IMR-90 (cell line): ENCODE measurements around the gene CPNE4. TPM values are rescaled to one million over a fixed set of nuclear protein-coding genes. Genes with fewer than 3 reads are reported as not detected.

ENCODE experiments used
- ATAC-seq: fragments of 200-7000 bp; cut with Tn5 transposase; 2 replicates; pipeline ENCODE4 v1.9.1; 2020; ENCODE audit warnings: low read depth, mild to moderate bottlenecking, moderate library complexity
- BruUV-seq: library from RNA; stranded (reverse); fragments of 400-500 nt; replicated peaks from 2 replicates; lab custom pipeline; 2021; lab: Mats Ljungman, UMichigan
- CTCF ChIA-PET: fragments of 300-600 bp; formaldehyde crosslinking; extraction: SDS; loops from one replicate; lab custom pipeline; 2021; ENCODE audit warnings: antibody characterized with exemption; lab: Yijun Ruan, JAX
- POLR2A ChIA-PET: fragments of 300-600 bp; sonication (Branson Sonifier 250); formaldehyde crosslinking; loops from one replicate; lab custom pipeline; 2022; ENCODE audit warnings: antibody characterized with exemption; ENCODE audit not compliant: unreplicated experiment; lab: Charles Lee
- DNase-seq: peaks from one replicate; pipeline ENCODE4 v3.0.0; 2013
- H2AFZ ChIP-seq: replicated peaks from 2 replicates; pipeline ENCODE3; 2013; ENCODE audit warnings: low read length, mild to moderate bottlenecking; ENCODE audit not compliant: poor library complexity
- H2AK5ac ChIP-seq: 2 replicates; pipeline ENCODE4 v1.6.1; 2013; ENCODE audit warnings: low read depth, low read length, inconsistent platforms
- H2AK9ac ChIP-seq: replicated peaks from 2 replicates; pipeline ENCODE3; 2013; ENCODE audit warnings: mild to moderate bottlenecking, low read depth, low read length, moderate library complexity; ENCODE audit not compliant: poor library complexity
- H2BK120ac ChIP-seq: 2 replicates; pipeline ENCODE4 v1.6.1; 2013; ENCODE audit warnings: low read depth, low read length, inconsistent platforms
- H2BK15ac ChIP-seq: 3 replicates; pipeline ENCODE4 v1.6.1; 2013; ENCODE audit warnings: low read depth, low read length, inconsistent platforms
- H2BK20ac ChIP-seq: 2 replicates; pipeline ENCODE4 v1.6.1; 2013; ENCODE audit warnings: low read depth, mild to moderate bottlenecking, inconsistent platforms, low read length, moderate library complexity
- H2BK5ac ChIP-seq: 2 replicates; pipeline ENCODE4 v1.6.1; 2013; ENCODE audit warnings: mild to moderate bottlenecking, low read depth, low read length, inconsistent platforms; ENCODE audit not compliant: poor library complexity, severe bottlenecking
- H3K14ac ChIP-seq: replicated peaks from 2 replicates; pipeline ENCODE4 v1.6.1; 2013; ENCODE audit warnings: low read depth, low read length, inconsistent platforms
- H3K18ac ChIP-seq: 2 replicates; pipeline ENCODE4 v1.6.1; 2013; ENCODE audit warnings: low read depth, low read length, control low read depth
- H3K23ac ChIP-seq: 2 replicates; pipeline ENCODE4 v1.6.1; 2013; ENCODE audit warnings: low read depth, low read length, inconsistent platforms
- H3K27ac ChIP-seq: 2 replicates; pipeline ENCODE4 v1.5.1; 2013; ENCODE audit warnings: mild to moderate bottlenecking, control low read depth, low read length; ENCODE audit not compliant: insufficient read depth
- H3K27me3 ChIP-seq: 2 replicates; pipeline ENCODE4 v1.6.1; 2013; ENCODE audit warnings: low read length; ENCODE audit not compliant: control insufficient read depth, insufficient read depth
- H3K36me3 ChIP-seq: 2 replicates; pipeline ENCODE4 v1.6.1; 2013; ENCODE audit warnings: low read length, mixed read lengths; ENCODE audit not compliant: control insufficient read depth, insufficient read depth
- H3K4ac ChIP-seq: 2 replicates; pipeline ENCODE4 v1.6.1; 2013; ENCODE audit warnings: low read depth, low read length, inconsistent platforms
- H3K4me1 ChIP-seq: 2 replicates; pipeline ENCODE4 v1.6.1; 2013; ENCODE audit warnings: low read length, mixed read lengths; ENCODE audit not compliant: control insufficient read depth, insufficient read depth
- H3K4me2 ChIP-seq: 2 replicates; pipeline ENCODE4 v1.6.1; 2013; ENCODE audit warnings: low read depth, mild to moderate bottlenecking, control low read depth, low read length, moderate library complexity
- H3K4me3 ChIP-seq: 2 replicates; pipeline ENCODE4 v1.5.1; 2013; ENCODE audit warnings: low read depth, mild to moderate bottlenecking, control low read depth, low read length, moderate library complexity; ENCODE audit not compliant: insufficient read depth
- H3K56ac ChIP-seq: 2 replicates; pipeline ENCODE4 v1.6.1; 2013; ENCODE audit warnings: low read length, inconsistent platforms; ENCODE audit not compliant: insufficient read depth; ENCODE audit errors: extremely low read depth
- H3K79me1 ChIP-seq, 2 experiments: 2 replicates each; pipeline ENCODE4 v1.6.1; 2013; ENCODE audit warnings: low read length in 2 of 2, inconsistent platforms in 1 of 2, low read depth in 1 of 2
- H3K9ac ChIP-seq: 2 replicates; pipeline ENCODE4 v1.6.1; 2013; ENCODE audit warnings: low read depth, low read length, control low read depth
- H3K9me1 ChIP-seq: 2 replicates; pipeline ENCODE4 v1.6.1; 2013; ENCODE audit warnings: low read length, inconsistent platforms; ENCODE audit not compliant: insufficient read depth
- H3K9me3 ChIP-seq: 2 replicates; pipeline ENCODE4 v1.6.1; 2013; ENCODE audit warnings: low read length; ENCODE audit not compliant: control insufficient read depth, insufficient read depth
- H4K20me1 ChIP-seq: 2 replicates; pipeline ENCODE4 v1.6.1; 2013; ENCODE audit warnings: low read length, inconsistent platforms; ENCODE audit not compliant: insufficient read depth
- H4K5ac ChIP-seq: 2 replicates; pipeline ENCODE4 v1.6.1; 2013; ENCODE audit warnings: mild to moderate bottlenecking, low read depth, low read length, control low read depth
- H4K8ac ChIP-seq, 2 experiments: 2 replicates each; pipeline ENCODE4 v1.6.1; 2013; ENCODE audit warnings: low read depth in 2 of 2, low read length in 2 of 2, control low read depth in 1 of 2, inconsistent platforms in 1 of 2
- H4K91ac ChIP-seq: 2 replicates; pipeline ENCODE4 v1.6.1; 2013; ENCODE audit warnings: low read depth, low read length, inconsistent platforms; ENCODE audit not compliant: insufficient read depth
- BHLHE40 ChIP-seq: fragments of 150-350 bp; IDR thresholded peaks from 2 replicates; pipeline ENCODE4 v1.6.1; 2016; ENCODE audit warnings: mild to moderate bottlenecking, low read depth, low read length
- CEBPB ChIP-seq: IDR thresholded peaks from 2 replicates; pipeline ENCODE4 v1.6.1; 2012; ENCODE audit warnings: low read depth, low read length, improper control_type of control experiment
- CHD1 ChIP-seq: IDR thresholded peaks from 2 replicates; pipeline ENCODE4 v1.6.1; 2012; ENCODE audit warnings: low read depth, low read length, improper control_type of control experiment
- FOS ChIP-seq: fragments of 150-350 bp; IDR thresholded peaks from 2 replicates; pipeline ENCODE4 v1.6.1; 2016; ENCODE audit warnings: low read depth, low read length
- MAFK ChIP-seq: IDR thresholded peaks from 2 replicates; pipeline ENCODE4 v1.6.1; 2012; ENCODE audit warnings: low read depth, low read length, improper control_type of control experiment
- MAZ ChIP-seq: IDR thresholded peaks from 2 replicates; pipeline ENCODE4 v1.6.1; 2012; ENCODE audit warnings: low read depth, mild to moderate bottlenecking, low read length, improper control_type of control experiment, moderate library complexity, borderline replicate concordance
- MXI1 ChIP-seq: IDR thresholded peaks from 2 replicates; pipeline ENCODE4 v1.6.1; 2012; ENCODE audit warnings: low read depth, mild to moderate bottlenecking, low read length, moderate library complexity, borderline replicate concordance
- NFE2L2 ChIP-seq: fragments of 150-350 bp; IDR thresholded peaks from 2 replicates; pipeline ENCODE4 v1.6.1; 2016; ENCODE audit warnings: low read depth, mild to moderate bottlenecking, low read length
- POLR2A ChIP-seq: IDR thresholded peaks from 2 replicates; pipeline ENCODE4 v1.6.1; 2012; ENCODE audit warnings: mild to moderate bottlenecking, low read depth, low read length
- RAD21 ChIP-seq: IDR thresholded peaks from 2 replicates; pipeline ENCODE4 v1.6.1; 2012; ENCODE audit warnings: low read length, improper control_type of control experiment
- RCOR1 ChIP-seq: IDR thresholded peaks from 2 replicates; pipeline ENCODE4 v1.6.1; 2012; ENCODE audit warnings: mild to moderate bottlenecking, low read length, improper control_type of control experiment; ENCODE audit not compliant: insufficient replicate concordance
- RFX5 ChIP-seq: IDR thresholded peaks from 2 replicates; pipeline ENCODE4 v1.8.0; 2012; ENCODE audit warnings: low read depth, mild to moderate bottlenecking, low read length, moderate library complexity
- SMC3 ChIP-seq: fragments of 150-350 bp; IDR thresholded peaks from 2 replicates; pipeline ENCODE4 v1.6.1; 2016; ENCODE audit warnings: low read depth, mild to moderate bottlenecking, antibody characterized with exemption, low read length, moderate library complexity
- USF2 ChIP-seq: fragments of 150-350 bp; IDR thresholded peaks from 2 replicates; pipeline ENCODE4 v1.6.1; 2017; ENCODE audit warnings: mild to moderate bottlenecking, antibody characterized with exemption, low read length, low read depth
- WGBS, 2 experiments: methylation state at CpG; one replicate each; pipeline versions ENCODE4 v1.1.5 to v1.1.7; 2013; ENCODE audit warnings: missing lambda C conversion rate in 2 of 2; ENCODE audit not compliant: insufficient read length in 1 of 2; ENCODE audit errors: extremely low coverage in 2 of 2; 5-methylcytosine and 5-hydroxymethylcytosine counted together
- dilution Hi-C: fragments of 300-500 bp; cut with HindIII; formaldehyde crosslinking; loops from one replicate; pipeline ENCODE4 v1.14.3; 2018; ENCODE audit warnings: low sequenced_read_pairs; ENCODE audit not compliant: unreplicated experiment
- in situ Hi-C: fragments of 300-500 bp; cut with MboI; formaldehyde crosslinking; loops from 3 replicates; pipeline ENCODE4 v1.14.3; 2019; ENCODE audit warnings: low sequenced_read_pairs, inconsistent platforms, mixed read lengths
- intact Hi-C: fragments of 100-400 bp; cut with micrococcal nuclease; formaldehyde crosslinking; loops from 2 replicates; pipeline ENCODE4 v1.10.0; 2022
- polyA plus RNA-seq, 3 experiments: library from polyadenylated mRNA; depleted of rRNA; stranded (reverse); fragments of >200 nt; gene quantifications; 2 replicates each; pipeline ENCODE4 v1.2.3, GENCODE V29; 2012; ENCODE audit warnings: low replicate concordance in 1 of 3
- total RNA-seq: library from RNA; depleted of rRNA; stranded (reverse); fragments of >200 nt; gene quantifications from 2 replicates; pipeline ENCODE4 v1.2.3, GENCODE V29; 2012
- TF ChIP-seq, protein P1 (sequence below): conservative IDR thresholded peaks from 2 replicates; pipeline ENCODE4 v1.5.1; 2012; ENCODE audit warnings: mild to moderate bottlenecking, low read depth, low read length, improper control_type of control experiment
- TF ChIP-seq, protein P2 (sequence below): fragments of 150-350 bp; IDR thresholded peaks from 2 replicates; pipeline ENCODE4 v1.6.1; 2016; ENCODE audit warnings: low read depth, mild to moderate bottlenecking, low read length, moderate library complexity, borderline replicate concordance

The CPNE4 gene
- total and polyA plus RNA-seq, 2 of the 4 experiments (the other 2 are of a cell fraction) = not detected

DNA sequence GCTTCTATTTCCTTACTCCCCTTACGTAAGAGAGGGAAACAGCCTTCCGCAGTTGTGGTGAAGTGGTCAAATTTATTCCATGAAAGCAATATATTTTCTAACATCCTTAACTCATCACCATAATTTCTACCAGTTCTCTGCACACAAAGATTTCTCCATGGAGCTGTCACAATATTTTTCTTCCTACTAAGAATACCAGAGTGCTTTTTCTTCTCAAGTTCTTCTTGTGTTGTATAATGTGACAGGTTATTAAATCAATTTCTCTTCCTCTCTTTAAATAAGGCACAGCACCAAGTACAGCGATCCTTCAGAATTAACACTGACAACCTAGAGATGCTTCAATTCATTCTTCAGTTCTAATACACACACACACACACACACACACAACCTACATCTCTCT lies 153.0 kb downstream of the CPNE4 start:
- Histone ChIP-seq H3K18ac (no peak overlapping the region), H3K14ac (no peak overlapping the region), H2BK20ac (no peak overlapping the region), H4K91ac (no peak overlapping the region), H3K4me1 (no peaks in the 10 kb centered on the region), H3K27ac (no peak overlapping the region), H2AFZ (no peak overlapping the region), H3K56ac (no peak overlapping the region), H3K9me3 (no peaks in the 10 kb centered on the region), H3K9ac (no peak overlapping the region), H3K4me2 (no peak overlapping the region), H2AK9ac (no peak overlapping the region), H4K20me1 (no peaks in the 10 kb centered on the region), H3K23ac (no peak overlapping the region), H3K9me1 (no peaks in the 10 kb centered on the region), H4K8ac (no peak overlapping the region), H3K36me3 (no peaks in the 10 kb centered on the region), H2AK5ac (no peak overlapping the region), H2BK120ac (no peak overlapping the region), H3K4me3 (no peak overlapping the region), H3K4ac (no peak overlapping the region), H2BK5ac (no peak overlapping the region), H3K27me3 (no peaks in the 10 kb centered on the region), H2BK15ac (no peak overlapping the region), H4K5ac (no peak overlapping the region), H3K79me1 (no peaks in the 10 kb centered on the region)
- ATAC-seq = no peak
- no peak for DNase-seq
- intact Hi-C loops = no loop called here
- no TSS peak for BruUV-seq
- POLR2A ChIA-PET = no interaction called here
- no CpG with 5 or more reads among the region's 3 CpGs for WGBS, 2 experiments
- CTCF ChIA-PET = no interaction called here
- TF ChIP-seq RFX5 = no peak
- no peak for TF ChIP-seq NFE2L2
- no peak for TF ChIP-seq MXI1
- TF ChIP-seq, protein P1, sequence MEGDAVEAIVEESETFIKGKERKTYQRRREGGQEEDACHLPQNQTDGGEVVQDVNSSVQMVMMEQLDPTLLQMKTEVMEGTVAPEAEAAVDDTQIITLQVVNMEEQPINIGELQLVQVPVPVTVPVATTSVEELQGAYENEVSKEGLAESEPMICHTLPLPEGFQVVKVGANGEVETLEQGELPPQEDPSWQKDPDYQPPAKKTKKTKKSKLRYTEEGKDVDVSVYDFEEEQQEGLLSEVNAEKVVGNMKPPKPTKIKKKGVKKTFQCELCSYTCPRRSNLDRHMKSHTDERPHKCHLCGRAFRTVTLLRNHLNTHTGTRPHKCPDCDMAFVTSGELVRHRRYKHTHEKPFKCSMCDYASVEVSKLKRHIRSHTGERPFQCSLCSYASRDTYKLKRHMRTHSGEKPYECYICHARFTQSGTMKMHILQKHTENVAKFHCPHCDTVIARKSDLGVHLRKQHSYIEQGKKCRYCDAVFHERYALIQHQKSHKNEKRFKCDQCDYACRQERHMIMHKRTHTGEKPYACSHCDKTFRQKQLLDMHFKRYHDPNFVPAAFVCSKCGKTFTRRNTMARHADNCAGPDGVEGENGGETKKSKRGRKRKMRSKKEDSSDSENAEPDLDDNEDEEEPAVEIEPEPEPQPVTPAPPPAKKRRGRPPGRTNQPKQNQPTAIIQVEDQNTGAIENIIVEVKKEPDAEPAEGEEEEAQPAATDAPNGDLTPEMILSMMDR = no peak
- no peak for TF ChIP-seq SMC3
- no peak for TF ChIP-seq POLR2A
- TF ChIP-seq, protein P2, sequence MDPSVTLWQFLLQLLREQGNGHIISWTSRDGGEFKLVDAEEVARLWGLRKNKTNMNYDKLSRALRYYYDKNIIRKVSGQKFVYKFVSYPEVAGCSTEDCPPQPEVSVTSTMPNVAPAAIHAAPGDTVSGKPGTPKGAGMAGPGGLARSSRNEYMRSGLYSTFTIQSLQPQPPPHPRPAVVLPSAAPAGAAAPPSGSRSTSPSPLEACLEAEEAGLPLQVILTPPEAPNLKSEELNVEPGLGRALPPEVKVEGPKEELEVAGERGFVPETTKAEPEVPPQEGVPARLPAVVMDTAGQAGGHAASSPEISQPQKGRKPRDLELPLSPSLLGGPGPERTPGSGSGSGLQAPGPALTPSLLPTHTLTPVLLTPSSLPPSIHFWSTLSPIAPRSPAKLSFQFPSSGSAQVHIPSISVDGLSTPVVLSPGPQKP = no peak
- TF ChIP-seq BHLHE40 = no peak
- no peak for TF ChIP-seq RAD21
- no peak for TF ChIP-seq USF2
- TF ChIP-seq CHD1 = no peak
- TF ChIP-seq FOS = no peak
- TF ChIP-seq RCOR1 = no peak
- TF ChIP-seq CEBPB = no peak
- TF ChIP-seq MAZ = no peak
- no peak for TF ChIP-seq MAFK
- dilution Hi-C loops = no loop called here
- in situ Hi-C loops = no loop called here
